HG02943 (cell line): ENCODE measurements around the gene MED26.
A peak's percentile ranks its signal among the peaks of the same experiment; 100 is the strongest.

Source experiments
- ATAC-seq: cut with Tn5 transposase; IDR thresholded peaks from one replicate; pipeline ENCODE4 v1.9.1; 2021; ENCODE audit warnings: mild to moderate bottlenecking, low read depth, moderate library complexity; ENCODE audit not compliant: unreplicated experiment

The MED26 gene

GRCh38 chr19:16591803-16592556 is 36.0 kb downstream of the MED26 start:
- no peak for ATAC-seq

GRCh38 chr19:16590876-16591802 is 36.9 kb downstream of the MED26 start:
- ATAC-seq: no peak

- no peak for ATAC-seq
Observed at GRCh38 chr19:16589917-16590316, 38.1 kb downstream of the MED26 start.

- peak; percentile 2 for ATAC-seq
Observed at GRCh38 chr19:16588824-16589577, 39.0 kb downstream of the MED26 start.

- peak; percentile 38 for ATAC-seq
Observed at GRCh38 chr19:16587833-16588823, 39.9 kb downstream of the MED26 start.

GRCh38 chr19:16586991-16587832 is 40.8 kb downstream of the MED26 start:
- ATAC-seq: no peak

- ATAC-seq: no peak
Observed at GRCh38 chr19:16586477-16586871, 41.5 kb downstream of the MED26 start.

- ATAC-seq: peak; percentile 28
Observed at GRCh38 chr19:16585808-16586476, 42.1 kb downstream of the MED26 start.

- ATAC-seq: no peak
Observed at GRCh38 chr19:16585094-16585801, 42.8 kb downstream of the MED26 start.

- ATAC-seq: peak; percentile 42
Observed at GRCh38 chr19:16584248-16585093, 43.5 kb downstream of the MED26 start.

- ATAC-seq: no peak
Observed at GRCh38 chr19:16582486-16583261, 45.3 kb downstream of the MED26 start.

GRCh38 chr19:16581971-16582343 is 46.0 kb downstream of the MED26 start:
- ATAC-seq: no peak

- no peak for ATAC-seq
Observed at GRCh38 chr19:16581145-16581970, 46.6 kb downstream of the MED26 start.

GRCh38 chr19:16579381-16579780 is 48.6 kb downstream of the MED26 start:
- no peak for ATAC-seq

GRCh38 chr19:16577531-16577985 is 50.4 kb downstream of the MED26 start:
- ATAC-seq: no peak
